ENCODE data around the gene AXIN1. TPM values are rescaled to one million over a fixed set of nuclear protein-coding genes. Genes with fewer than 3 reads are reported as not detected.
A peak's percentile ranks its signal among the peaks of the same experiment; 100 is the strongest.

The AXIN1 gene
- total and polyA plus RNA-seq, 2 donors (not counting 3 experiments of a cell fraction or from before 2014, with no cell fraction given) = 8.3 to 21.9 TPM

DNA sequence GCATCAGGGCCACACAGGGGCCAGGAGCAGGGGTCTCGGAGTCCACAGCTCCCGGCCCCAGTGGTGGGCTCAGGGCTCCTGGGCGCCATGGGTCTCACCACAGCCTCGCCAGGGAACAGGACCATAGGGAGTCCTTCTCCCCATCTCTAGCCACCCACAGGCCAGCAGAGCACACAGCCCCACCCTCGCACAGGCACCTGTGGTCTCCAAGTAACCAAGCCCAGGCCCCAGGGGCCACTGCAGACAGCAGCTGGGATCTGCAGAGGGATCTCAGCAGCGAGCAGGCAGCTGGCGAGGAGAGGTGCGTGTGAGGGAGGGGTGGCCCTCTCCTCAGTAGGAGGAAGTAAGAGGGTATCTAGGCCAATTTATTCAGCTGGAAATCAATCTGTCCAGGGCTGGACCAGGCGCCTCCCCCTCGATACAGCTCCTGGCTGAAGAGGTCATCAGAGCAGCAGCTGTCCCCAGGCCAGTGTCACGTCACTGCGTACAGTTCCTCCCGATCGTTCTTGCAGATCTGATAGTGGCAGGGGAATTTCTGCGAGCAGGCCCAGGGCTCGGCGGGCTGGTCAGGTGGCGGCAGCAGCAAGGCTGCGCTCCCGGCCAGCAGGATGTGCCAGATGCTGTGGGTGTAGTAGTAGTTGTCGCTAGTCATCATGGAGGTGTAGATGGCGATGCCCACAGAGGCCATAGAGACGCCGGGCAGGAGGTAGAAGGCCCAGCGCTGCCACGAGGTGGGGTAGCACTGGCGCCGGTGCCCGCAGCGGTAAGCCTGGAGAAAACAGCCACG is 19.2 kb upstream of the AXIN1 start:
- intact Hi-C loops (cut with micrococcal nuclease) (no loop called here), dilution Hi-C loops (cut with MboI; ENCODE audit: extremely low pct_ligation_motif_present, low sequenced_read_pairs) (no loop called here)
- ChIA-PET CTCF (interaction anchor here (0.6 to 1.0 kb wide), 2 partner anchors 30 to 35 kb away, joined by 3 to 4 read pairs; partner anchors contain the start of gene DECR2), POLR2A (no interaction called here)
- no peak for FAIRE-seq
- TF ChIP-seq POLR2AphosphoS5 (IDR thresholded peaks at IDR 0.05; ENCODE audit: insufficient read depth, low read depth, low read length) = no peak
- no peak for TF ChIP-seq MYC (IDR thresholded peaks at IDR 0.05; ENCODE audit: low read depth, low read length)
- no peak for TF ChIP-seq EZH2 (IDR thresholded peaks at IDR 0.05; ENCODE audit: borderline replicate concordance, low read depth, low read length, severe bottlenecking)
- TF ChIP-seq POLR2A (IDR thresholded peaks at IDR 0.05; ENCODE audit: low read depth, low read length) = no peak
- TF ChIP-seq, protein P1, sequence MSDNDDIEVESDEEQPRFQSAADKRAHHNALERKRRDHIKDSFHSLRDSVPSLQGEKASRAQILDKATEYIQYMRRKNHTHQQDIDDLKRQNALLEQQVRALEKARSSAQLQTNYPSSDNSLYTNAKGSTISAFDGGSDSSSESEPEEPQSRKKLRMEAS (IDR thresholded peaks at IDR 0.05; ENCODE audit: insufficient read depth, insufficient read length) = no peak
- TF ChIP-seq FOS (IDR thresholded peaks at IDR 0.05; ENCODE audit: borderline replicate concordance, insufficient read depth, low read length) = no peak
- TF ChIP-seq, protein P2, sequence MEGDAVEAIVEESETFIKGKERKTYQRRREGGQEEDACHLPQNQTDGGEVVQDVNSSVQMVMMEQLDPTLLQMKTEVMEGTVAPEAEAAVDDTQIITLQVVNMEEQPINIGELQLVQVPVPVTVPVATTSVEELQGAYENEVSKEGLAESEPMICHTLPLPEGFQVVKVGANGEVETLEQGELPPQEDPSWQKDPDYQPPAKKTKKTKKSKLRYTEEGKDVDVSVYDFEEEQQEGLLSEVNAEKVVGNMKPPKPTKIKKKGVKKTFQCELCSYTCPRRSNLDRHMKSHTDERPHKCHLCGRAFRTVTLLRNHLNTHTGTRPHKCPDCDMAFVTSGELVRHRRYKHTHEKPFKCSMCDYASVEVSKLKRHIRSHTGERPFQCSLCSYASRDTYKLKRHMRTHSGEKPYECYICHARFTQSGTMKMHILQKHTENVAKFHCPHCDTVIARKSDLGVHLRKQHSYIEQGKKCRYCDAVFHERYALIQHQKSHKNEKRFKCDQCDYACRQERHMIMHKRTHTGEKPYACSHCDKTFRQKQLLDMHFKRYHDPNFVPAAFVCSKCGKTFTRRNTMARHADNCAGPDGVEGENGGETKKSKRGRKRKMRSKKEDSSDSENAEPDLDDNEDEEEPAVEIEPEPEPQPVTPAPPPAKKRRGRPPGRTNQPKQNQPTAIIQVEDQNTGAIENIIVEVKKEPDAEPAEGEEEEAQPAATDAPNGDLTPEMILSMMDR (IDR thresholded peaks at IDR 0.05; ENCODE audit: extremely low read depth in 1 of 2, insufficient read depth in 1 of 2, low read depth in 1 of 2, low read length in 2 of 2) = no peak
- no peak for TF ChIP-seq JUN (IDR thresholded peaks at IDR 0.05; ENCODE audit: borderline replicate concordance, insufficient read depth, insufficient read length, low read depth)
- no peak for TF ChIP-seq GATA2 (IDR thresholded peaks at IDR 0.05; ENCODE audit: insufficient read depth, insufficient read length, low read depth, low read length)
- Histone ChIP-seq H3K4me3 (replicated peaks in 1 of 3; ENCODE audit: insufficient read depth in 1 of 3, low read depth in 1 of 3, low read length in 3 of 3) (no peak overlapping the region), H3K27ac (ENCODE audit: insufficient read depth, low read depth, low read length) (no peak overlapping the region), H4K20me1 (replicated peaks; ENCODE audit: control insufficient read depth, extremely low read depth, insufficient read depth, low read length) (no peaks in the 10 kb centered on the region), H3K36me3 (ENCODE audit: control insufficient read depth in 2 of 2, extremely low read depth in 1 of 2, insufficient read depth in 2 of 2, low read length in 2 of 2) (peaks cover 7 to 52% of the 10 kb centered on the region in 2 experiments), H2AFZ (ENCODE audit: low read depth, low read length) (no peak overlapping the region), H3K9me3 (replicated peaks; ENCODE audit: control insufficient read depth, insufficient read depth, low read length) (no peaks in the 10 kb centered on the region), H3K4me2 (ENCODE audit: insufficient read depth, low read length) (no peak overlapping the region), H3K79me2 (ENCODE audit: control insufficient read depth, insufficient read depth, low read length) (no peaks in the 10 kb centered on the region), H3K9ac (replicated peaks; ENCODE audit: extremely low read depth, insufficient read depth, low read length) (no peak overlapping the region), H3K27me3 (ENCODE audit: control insufficient read depth in 2 of 2, insufficient read depth in 2 of 2, low read length in 2 of 2) (no peaks in the 10 kb centered on the region), H3K4me1 (ENCODE audit: control insufficient read depth, extremely low read depth, insufficient read depth, low read length) (peaks cover 8% of the 10 kb centered on the region), H3K9me1 (replicated peaks; ENCODE audit: control insufficient read depth, extremely low read depth, insufficient read depth, low read length) (no peaks in the 10 kb centered on the region)
- TSS peak; percentile 21 for BruUV-seq (replicated peaks)
- no peak for DNase-seq (ENCODE audit: low read depth, low spot score)

Measured in endothelial cell of umbilical vein (primary cell).